Pancreas (tissue), 10 donors: ENCODE measurements around the gene LMTK2. TPM values are rescaled to one million over a fixed set of nuclear protein-coding genes. Genes with fewer than 3 reads are reported as not detected.

Source experiments
- ATAC-seq, 4 donors: fragments of 200-7000 bp; cut with Tn5 transposase; one replicate each; pipeline versions ENCODE4 v1.8.0 to v1.9.1; 2020; ENCODE audit warnings: mild to moderate bottlenecking in 4 of 4, moderate library complexity in 4 of 4
- DNase-seq, 6 donors: peaks; one replicate each; pipeline ENCODE4 v3.0.0-alpha.2; 2020
- FAIRE-seq: peaks from 2 replicates; lab custom pipeline; 2012; peaks lifted over from hg19 to GRCh38; lab: Jason Lieb, UNC
- H3K27ac ChIP-seq, 4 donors: fragments of 200-600 bp; sonication (generic); 1 replicate in 3 of 4; 2 replicates in 1 of 4; pipeline versions ENCODE4 v1.5.0 to v1.8.0; 2020
- H3K27me3 ChIP-seq, 4 donors: fragments of 200-600 bp; one replicate each; pipeline ENCODE4 v1.8.0; 2021
- H3K36me3 ChIP-seq, 3 donors: fragments of 200-600 bp; sonication (generic) in 1 of 3; one replicate each; pipeline versions ENCODE4 v1.5.0 to v1.8.0; 2020 to 2021
- H3K4me1 ChIP-seq, 3 donors: fragments of 200-600 bp; one replicate each; pipeline ENCODE4 v1.8.0; 2021
- H3K4me3 ChIP-seq, 4 donors: fragments of 200-600 bp; sonication (generic) in 2 of 4; one replicate each; pipeline versions ENCODE4 v1.5.0 to v1.8.0; 2020 to 2021
- H3K9me3 ChIP-seq, 4 donors: fragments of 200-600 bp; one replicate each; pipeline ENCODE4 v1.8.0; 2021
- WGBS, 2 donors: extraction: QIAGEN DNeasy Blood & Tissue Kit; methylation state at CpG; one replicate each; pipeline ENCODE4 v1.1.7; 2013; 5-methylcytosine and 5-hydroxymethylcytosine counted together
- intact Hi-C, 3 donors: fragments of 100-400 bp; cut with DNase I; formaldehyde crosslinking; loops; one replicate each; pipeline versions ENCODE4 v1.11.1 to v1.14.2; 2022
- polyA plus RNA-seq, 2 donors: library from polyadenylated mRNA; stranded (reverse); fragments of 200-250 nt; gene quantifications; one replicate each; pipeline ENCODE4 v1.2.3, GENCODE V29; 2013
- total RNA-seq, 6 donors: library from RNA; stranded (reverse); fragmentation: NEBNext Ultra II Directional in 4 of 6; extraction: Animal tissue kit (Norgen Biotek cat#: 25700) in 4 of 6; gene quantifications; one replicate each; pipeline versions ENCODE4 v1.2.1 to v1.2.4, GENCODE V29; 2021 to 2023
- TF ChIP-seq, protein P1 (sequence below), 4 donors: fragments of 200-600 bp; sonication (generic) in 3 of 4; IDR thresholded peaks; one replicate each; pipeline versions ENCODE4 v1.5.0 to v1.8.0; 2021; ENCODE audit warnings: antibody characterized with exemption in 4 of 4
- donor health status: healthy with polysubstance abuse.
- donor health status: DM: no; HTN: no; CAD: no; lungs with moderate emphysema.
- donor health status: DM: no; HTN: no; CAD: no.
- donor health status: control.
- donor health status: control.
- donor health status: Bipolar disorder and iron deficiency.
- donor health status: DM: yes; HTN: yes; CAD: no.
- donor health status: DM: no; HTN: no; CAD: no.
- donor health status: DM: no; HTN: no; CAD: no.
- donor health status: DM: yes; HTN: yes; CAD: no.

The LMTK2 gene
- total and polyA plus RNA-seq, 8 donors: 5.9 to 20.0 (median 16.5) TPM

DNA sequence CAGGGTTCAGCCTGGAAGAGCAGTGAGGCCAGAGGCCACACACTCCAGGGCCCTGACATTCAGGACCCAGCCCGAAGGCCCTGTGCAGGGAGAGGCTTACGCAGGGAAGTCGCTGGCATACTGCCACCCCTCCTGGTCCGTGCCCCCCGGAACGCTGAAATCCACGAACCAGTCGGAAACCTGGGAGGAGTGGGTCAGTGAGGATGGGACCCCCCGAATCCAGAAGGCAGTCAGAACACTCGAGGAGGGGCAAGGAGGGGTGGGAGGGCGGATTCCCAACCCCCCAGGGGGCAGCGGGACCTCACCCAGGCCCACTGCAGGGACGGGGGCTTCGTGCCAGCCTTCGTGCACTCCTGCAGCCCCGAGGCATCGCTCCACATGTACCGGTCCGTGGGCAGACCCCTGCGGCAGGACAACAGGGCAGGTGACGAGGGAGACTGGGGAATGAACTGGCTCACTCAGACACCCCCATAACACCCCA lies 118.1 kb downstream of the LMTK2 start:
- ATAC-seq: no peak
- Histone ChIP-seq H3K9me3 (no peaks in the 10 kb centered on the region), H3K4me1 (peaks cover 6 to 14% (median 11%) of the 10 kb centered on the region in 3 donors), H3K36me3 (no peaks in the 10 kb centered on the region), H3K27me3 (no peaks in the 10 kb centered on the region), H3K4me3 (no peak overlapping the region), H3K27ac (no peak overlapping the region)
- WGBS, 2 donors: 89 to 94% methylated on average over 17 to 21 of the region's 21 CpGs
- TF ChIP-seq, protein P1, sequence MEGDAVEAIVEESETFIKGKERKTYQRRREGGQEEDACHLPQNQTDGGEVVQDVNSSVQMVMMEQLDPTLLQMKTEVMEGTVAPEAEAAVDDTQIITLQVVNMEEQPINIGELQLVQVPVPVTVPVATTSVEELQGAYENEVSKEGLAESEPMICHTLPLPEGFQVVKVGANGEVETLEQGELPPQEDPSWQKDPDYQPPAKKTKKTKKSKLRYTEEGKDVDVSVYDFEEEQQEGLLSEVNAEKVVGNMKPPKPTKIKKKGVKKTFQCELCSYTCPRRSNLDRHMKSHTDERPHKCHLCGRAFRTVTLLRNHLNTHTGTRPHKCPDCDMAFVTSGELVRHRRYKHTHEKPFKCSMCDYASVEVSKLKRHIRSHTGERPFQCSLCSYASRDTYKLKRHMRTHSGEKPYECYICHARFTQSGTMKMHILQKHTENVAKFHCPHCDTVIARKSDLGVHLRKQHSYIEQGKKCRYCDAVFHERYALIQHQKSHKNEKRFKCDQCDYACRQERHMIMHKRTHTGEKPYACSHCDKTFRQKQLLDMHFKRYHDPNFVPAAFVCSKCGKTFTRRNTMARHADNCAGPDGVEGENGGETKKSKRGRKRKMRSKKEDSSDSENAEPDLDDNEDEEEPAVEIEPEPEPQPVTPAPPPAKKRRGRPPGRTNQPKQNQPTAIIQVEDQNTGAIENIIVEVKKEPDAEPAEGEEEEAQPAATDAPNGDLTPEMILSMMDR (IDR thresholded peaks at IDR 0.05): no peak
- FAIRE-seq: no peak
- intact Hi-C loops: no loop called here
- DNase-seq: peak in 2 of 6 donors; percentile 46 to 50

GRCh38 chr7:98225913-98226614 lies 119.4 kb downstream of the LMTK2 start:
- no peaks in the 10 kb centered on the region for H3K27me3 ChIP-seq
- H3K9me3 ChIP-seq: no peaks in the 10 kb centered on the region
- ATAC-seq: no peak
- H3K4me3 ChIP-seq: no peak overlapping the region
- FAIRE-seq: no peak
- intact Hi-C loops: no loop called here
- H3K4me1 ChIP-seq: peaks cover 6 to 18% (median 12%) of the 10 kb centered on the region in 3 donors
- H3K36me3 ChIP-seq: no peaks in the 10 kb centered on the region
- DNase-seq: peak in 2 of 6 donors; percentile 11 to 40
- no peak overlapping the region for H3K27ac ChIP-seq
- TF ChIP-seq, protein P1 (IDR thresholded peaks at IDR 0.05): no peak
- WGBS, 2 donors: 87% methylated on average over 16 of the region's 16 CpGs

DNA sequence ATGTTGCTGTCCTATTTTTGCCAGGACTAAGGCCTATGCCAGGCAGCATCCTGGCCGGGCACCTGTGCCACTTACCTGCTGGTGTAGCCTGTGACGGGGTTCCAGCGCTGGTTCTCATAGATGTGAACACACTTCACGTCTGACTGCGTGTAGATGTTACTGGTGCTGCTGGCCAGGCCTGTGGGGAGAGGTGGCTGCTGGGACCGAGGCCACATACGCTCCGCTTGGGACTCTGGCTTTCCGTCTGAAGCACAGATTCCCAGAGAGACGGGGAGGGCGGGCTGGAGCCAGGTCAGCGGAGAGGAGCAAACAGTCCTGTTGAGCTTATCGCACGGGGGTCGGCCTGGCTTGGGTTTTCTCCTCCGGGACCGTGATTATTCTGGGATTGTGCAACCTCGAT lies 121.3 kb downstream of the LMTK2 start:
- intact Hi-C loops: no loop called here
- Histone ChIP-seq H3K36me3 (no peaks in the 10 kb centered on the region), H3K4me1 (peaks cover 6 to 18% (median 12%) of the 10 kb centered on the region in 3 donors)

DNA sequence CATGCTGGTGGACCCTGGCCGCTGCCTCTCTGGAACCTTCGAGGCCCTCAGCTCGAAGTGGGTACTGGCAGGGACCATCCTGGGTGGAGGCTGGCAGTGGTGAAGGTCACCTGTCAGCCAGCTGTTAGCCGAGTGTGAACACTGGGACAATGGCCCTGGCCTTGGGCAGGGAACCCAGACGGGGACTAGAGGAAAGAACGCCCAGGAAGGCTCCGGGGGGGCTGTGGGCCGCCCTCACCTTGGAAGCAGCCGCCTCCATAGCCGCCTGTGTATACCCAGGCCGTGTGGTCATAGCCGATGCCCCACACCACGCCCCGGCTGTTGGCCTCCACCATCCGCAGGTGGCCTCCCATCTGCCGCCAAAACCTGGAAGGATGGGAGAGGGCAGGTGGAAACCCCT lies 122.1 kb downstream of the LMTK2 start:
- TF ChIP-seq, protein P1 (IDR thresholded peaks at IDR 0.05): no peak
- peak; percentile 84 to 91 (median 86) for ATAC-seq
- FAIRE-seq: no peak
- 41 to 43% methylated on average over 16 of the region's 16 CpGs for WGBS, 2 donors
- DNase-seq: peak; percentile 71 to 94 (median 90)
- Histone ChIP-seq H3K27me3 (no peaks in the 10 kb centered on the region), H3K4me1 (peaks cover 6 to 18% (median 12%) of the 10 kb centered on the region in 3 donors), H3K27ac (peak overlapping the region; percentile 3 to 86 (median 41)), H3K9me3 (no peaks in the 10 kb centered on the region), H3K4me3 (no peak overlapping the region), H3K36me3 (no peaks in the 10 kb centered on the region)
- intact Hi-C loops: no loop called here

More for the DNA sequence above, 121.3 kb downstream of the LMTK2 start:
- ATAC-seq (peak; percentile 35 to 60 (median 46)), FAIRE-seq (no peak), DNase-seq (peak in 5 of 6 donors; percentile 47 to 86 (median 58))
- 57 to 63% methylated on average over 18 of the region's 18 CpGs for WGBS, 2 donors
- Histone ChIP-seq H3K4me3 (no peak overlapping the region), H3K27me3 (no peaks in the 10 kb centered on the region), H3K9me3 (no peaks in the 10 kb centered on the region), H3K27ac (peak overlapping the region in 3 of 4 donors; percentile 26 to 86 (median 76))
- TF ChIP-seq, protein P1 (IDR thresholded peaks at IDR 0.05): no peak

DNA sequence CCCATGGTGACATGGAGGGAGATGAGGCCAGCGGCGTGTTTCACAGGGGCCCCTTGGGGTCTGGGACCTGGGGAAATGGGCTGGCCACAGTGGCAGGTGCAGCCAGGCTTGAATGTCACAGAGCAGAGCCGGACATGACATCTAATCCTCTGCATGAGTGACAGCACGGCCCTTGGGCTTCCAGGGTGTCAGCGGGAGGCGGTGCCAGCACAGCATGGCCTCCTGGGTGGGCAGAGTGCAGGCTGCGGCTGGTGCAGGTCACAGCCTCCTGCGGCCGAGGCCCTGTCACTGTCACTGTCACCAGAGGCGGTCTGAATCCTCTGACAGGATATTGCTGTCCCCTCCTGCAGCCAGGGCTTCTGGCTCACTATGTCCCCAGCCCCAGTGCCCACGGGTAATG lies 122.8 kb downstream of the LMTK2 start:
- TF ChIP-seq, protein P1 (IDR thresholded peaks at IDR 0.05): no peak
- no peak for FAIRE-seq
- no peaks in the 10 kb centered on the region for H3K27me3 ChIP-seq
- DNase-seq: peak in 2 of 6 donors; percentile 39 to 80
- peak; percentile 4 to 31 (median 10) for ATAC-seq
- peak overlapping the region; percentile 3 to 86 (median 41) for H3K27ac ChIP-seq
- H3K4me3 ChIP-seq: no peak overlapping the region
- H3K4me1 ChIP-seq: peaks cover 6 to 18% (median 12%) of the 10 kb centered on the region in 3 donors
- H3K36me3 ChIP-seq: no peaks in the 10 kb centered on the region
- intact Hi-C loops: no loop called here
- no peaks in the 10 kb centered on the region for H3K9me3 ChIP-seq
- WGBS, 2 donors: 66 to 72% methylated on average over 11 of the region's 11 CpGs
